T-helper 1 cell (primary cell): ENCODE data around the gene MLF1.
"Not testable (repeated sequence)": the region's sequence is repeated elsewhere in the genome, so short reads cannot be mapped to it uniquely, and the experiment has no call there.

Experiments
- DNase-seq, 5 donors: peaks; one replicate each; pipeline ENCODE4 v3.0.0-alpha.2; 2012 to 2020
- total RNA-seq, 4 donors: gene quantifications; one replicate each; lab custom pipeline; 2026; lab: John Stamatoyannopoulos, UW

MLF1 gene, protein sequence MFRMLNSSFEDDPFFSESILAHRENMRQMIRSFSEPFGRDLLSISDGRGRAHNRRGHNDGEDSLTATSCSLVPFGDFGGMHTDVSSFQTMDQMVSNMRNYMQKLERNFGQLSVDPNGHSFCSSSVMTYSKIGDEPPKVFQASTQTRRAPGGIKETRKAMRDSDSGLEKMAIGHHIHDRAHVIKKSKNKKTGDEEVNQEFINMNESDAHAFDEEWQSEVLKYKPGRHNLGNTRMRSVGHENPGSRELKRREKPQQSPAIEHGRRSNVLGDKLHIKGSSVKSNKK
- 9.9 to 27.0 (median 15.0) reads per million in 4 donors for total RNA-seq

- DNase-seq = peak; percentile 51 to 82 (median 72)
Measured at GRCh38 chr3:158570999-158571702, at the start of gene MLF1. MLF1 (plus strand) TSS chr3:158571194; CDS start chr3:158571301, 107 bp downstream.

GRCh38 chr3:158522221-158523136 is 48.5 kb upstream of the MLF1 start:
- no peak for DNase-seq

- no peak for DNase-seq
Measured at GRCh38 chr3:158528076-158528674, 42.8 kb upstream of the MLF1 start.

DNA sequence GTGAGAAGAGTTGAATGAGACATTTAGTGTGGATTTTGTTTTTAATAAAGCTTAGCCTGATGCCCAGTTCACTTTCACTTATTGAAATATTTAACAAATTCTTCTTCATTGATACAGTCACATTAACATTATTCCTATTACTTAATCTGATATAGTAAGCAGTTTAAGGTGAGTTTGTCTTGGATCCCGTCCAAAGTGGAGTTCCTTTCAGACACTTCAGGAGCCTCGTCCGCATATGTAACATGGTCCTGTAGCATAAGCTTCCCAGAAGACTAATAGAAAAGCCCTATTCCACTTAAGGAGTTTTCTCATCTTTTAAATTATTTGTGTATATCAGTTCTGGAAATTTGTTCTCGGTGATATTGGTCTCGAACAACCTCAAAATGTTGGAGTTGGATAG is 39.7 kb upstream of the MLF1 start:
- DNase-seq = no peak

DNA sequence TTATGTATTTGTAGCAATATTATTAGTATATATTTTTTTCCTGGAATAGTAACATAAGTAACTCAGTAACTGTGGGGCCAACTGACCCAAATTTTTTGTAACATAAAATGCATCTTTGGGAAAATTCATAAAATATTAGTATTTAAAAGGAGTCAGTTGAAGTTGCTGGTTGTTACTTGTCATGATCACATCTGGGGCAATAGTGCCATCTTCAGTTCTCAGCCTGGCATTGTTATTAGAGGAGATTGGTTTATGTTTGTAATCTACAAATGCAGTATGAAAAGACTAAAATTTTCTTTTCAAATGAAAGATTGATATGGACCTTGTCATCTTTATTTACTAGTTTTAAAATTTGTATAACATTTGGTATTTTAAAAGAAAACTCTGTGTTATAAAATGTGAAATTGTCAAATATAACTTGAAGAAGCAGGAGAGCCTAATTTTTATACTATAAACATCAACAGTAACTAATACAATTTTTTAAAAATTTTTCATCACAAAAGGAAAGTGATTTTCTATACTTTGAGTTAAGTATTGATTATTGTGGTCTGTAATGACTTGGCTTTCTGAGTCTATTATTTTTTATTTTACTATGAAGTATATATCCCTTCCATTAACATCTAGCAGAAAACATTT is 38.8 kb upstream of the MLF1 start:
- DNase-seq = no peak

GRCh38 chr3:158535918-158536317 is 35.1 kb upstream of the MLF1 start:
- no peak for DNase-seq

DNA sequence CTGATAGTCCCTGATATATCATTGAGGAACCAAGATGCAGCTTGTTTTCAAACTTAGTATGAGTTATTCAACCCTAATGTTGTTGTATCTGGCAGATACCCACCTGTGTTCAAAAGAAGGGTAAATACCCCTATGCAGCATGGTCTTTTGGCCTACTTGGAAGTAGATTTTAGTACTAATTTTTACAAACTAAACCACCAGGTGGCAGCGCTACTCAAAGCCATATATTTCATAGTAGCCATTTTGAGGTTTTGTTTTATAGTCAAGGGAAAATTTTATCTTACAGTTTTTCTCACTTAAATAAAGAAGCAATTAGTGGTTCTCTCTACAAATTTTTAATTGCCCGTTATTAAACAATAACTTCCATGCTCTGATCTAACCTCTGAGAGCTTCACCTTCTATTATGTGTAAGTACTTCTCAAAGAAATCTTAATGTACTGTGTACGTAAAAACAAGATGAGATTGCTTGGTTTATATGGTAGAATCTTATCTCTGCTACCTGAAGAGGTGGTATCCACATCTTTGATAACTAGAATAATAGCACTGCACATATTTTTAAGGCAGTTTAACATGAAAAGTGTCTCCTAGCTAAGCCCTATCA is 31.5 kb upstream of the MLF1 start:
- DNase-seq = peak in 3 of 5 donors; percentile 18 to 40 (median 27)

DNA sequence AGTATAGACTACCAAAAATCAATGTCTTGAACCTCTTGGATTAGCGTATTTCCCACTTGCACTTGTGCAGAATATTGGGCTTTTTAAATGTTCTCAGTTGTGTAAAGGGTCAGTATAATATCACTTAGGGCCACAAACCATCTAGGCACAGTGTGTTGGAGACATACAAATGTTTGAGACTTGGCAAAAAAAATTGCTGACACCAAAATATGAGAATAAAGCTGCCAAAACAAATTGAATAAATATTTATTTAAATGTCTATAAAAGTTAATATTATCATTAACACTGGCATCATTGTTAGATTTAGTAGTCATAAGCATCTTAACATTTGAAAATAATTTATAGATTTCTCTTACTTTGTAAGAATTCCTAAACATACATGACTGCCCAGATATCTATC is 30.9 kb upstream of the MLF1 start:
- DNase-seq = no peak

DNA sequence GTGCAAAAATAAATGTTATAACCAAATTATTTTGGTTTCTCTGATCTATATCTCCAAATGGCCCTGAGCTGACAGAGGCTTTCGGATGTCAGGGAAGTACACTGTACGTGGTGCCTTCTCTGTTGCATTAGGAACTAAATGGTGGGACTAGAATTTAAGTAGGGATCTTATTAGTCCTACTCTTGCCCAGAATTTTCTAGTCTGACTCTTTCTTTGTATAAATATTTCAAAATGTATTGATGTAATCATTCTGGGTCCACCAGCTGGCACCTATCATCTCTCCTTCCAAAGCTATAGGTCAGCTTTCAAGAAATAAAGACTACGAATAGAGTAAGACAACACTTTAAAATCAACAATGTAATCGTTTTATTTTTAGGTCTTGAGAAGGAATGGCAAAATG is 22.3 kb upstream of the MLF1 start:
- no peak for DNase-seq

DNA sequence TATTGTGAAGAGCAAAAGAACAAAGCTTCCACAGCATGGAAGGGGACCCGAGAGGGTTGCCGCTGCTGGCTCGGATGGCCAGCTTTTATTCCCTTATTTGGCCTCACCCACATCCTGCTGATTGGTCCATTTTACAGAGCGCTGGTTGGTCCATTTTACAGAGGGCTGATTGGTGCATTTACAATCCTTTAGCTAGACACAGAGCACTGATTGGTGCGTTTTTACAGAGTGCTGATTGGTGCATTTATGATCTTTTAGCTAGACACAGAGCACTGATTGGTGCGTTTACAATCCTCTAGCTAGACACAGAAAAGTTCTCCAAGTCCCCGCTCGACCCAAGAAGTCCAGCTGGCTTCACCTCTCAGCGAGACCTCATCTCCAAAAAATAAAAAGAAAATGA is 21.1 kb upstream of the MLF1 start:
- not testable (repeated sequence) for DNase-seq

DNA sequence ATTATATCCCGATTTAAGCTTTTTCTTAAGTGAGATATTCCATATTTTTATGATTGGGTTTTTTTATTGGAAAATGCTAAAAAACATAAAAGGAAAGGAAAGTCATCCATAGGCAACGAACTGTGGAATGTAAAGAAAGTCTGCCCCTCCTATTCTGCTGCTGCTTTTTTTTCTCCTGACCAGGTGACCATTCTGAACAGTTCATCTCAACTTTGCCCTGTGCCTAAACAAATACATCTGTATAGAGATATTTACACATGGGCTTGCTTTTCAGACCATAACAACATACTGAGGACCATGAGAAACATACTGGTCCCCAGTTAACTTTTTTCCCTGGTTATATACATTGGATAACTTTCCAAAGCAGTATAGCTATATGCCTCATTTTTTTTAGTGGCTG is 18.9 kb upstream of the MLF1 start:
- DNase-seq = no peak

DNA sequence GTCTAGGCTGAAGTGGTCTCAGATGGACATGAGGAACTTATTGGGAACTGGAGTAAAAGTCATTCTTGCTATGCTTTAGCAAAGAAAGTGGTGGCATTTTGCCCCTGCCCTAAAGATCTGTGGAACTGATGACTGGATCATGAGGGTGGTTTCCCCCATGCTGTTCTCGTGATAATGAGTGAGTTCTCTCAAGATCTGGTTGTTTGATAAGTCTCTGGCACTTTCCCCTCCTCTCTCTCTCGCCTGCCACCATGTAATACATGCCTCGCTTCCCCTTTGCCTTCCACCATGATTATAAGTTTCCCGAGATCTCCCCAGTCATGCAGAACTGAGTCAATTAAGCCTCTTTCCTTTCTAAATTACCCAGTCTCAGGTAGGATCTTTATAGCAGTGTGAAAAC is 11.5 kb upstream of the MLF1 start:
- DNase-seq = no peak

GRCh38 chr3:158560979-158561378 is 10.0 kb upstream of the MLF1 start:
- no peak for DNase-seq

DNA sequence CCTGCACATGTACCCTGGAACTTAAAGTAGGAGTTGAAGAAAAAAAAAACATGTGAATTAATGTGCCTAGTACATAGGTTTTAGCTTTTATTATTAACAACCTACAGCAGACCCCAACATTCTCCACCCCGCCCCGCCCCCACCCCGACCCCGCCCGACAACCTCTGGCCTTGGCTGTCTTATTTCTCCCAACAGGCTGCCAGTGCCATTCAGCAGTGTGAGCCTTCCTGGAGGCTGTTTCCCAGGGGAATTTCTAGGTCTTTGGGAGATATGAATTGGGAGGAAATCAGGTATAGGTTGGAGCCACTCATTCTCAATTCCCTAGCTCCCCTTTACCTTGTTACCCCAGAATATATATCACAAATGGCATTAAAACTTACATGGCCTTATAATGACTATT is 8.3 kb upstream of the MLF1 start:
- no peak for DNase-seq

GRCh38 chr3:158563076-158563475 is 7.9 kb upstream of the MLF1 start:
- no peak for DNase-seq

- no peak for DNase-seq
Measured at GRCh38 chr3:158565076-158565475, 5.9 kb upstream of the MLF1 start.

- no peak for DNase-seq
Measured at GRCh38 chr3:158568784-158569183, 2.2 kb upstream of the MLF1 start.

DNA sequence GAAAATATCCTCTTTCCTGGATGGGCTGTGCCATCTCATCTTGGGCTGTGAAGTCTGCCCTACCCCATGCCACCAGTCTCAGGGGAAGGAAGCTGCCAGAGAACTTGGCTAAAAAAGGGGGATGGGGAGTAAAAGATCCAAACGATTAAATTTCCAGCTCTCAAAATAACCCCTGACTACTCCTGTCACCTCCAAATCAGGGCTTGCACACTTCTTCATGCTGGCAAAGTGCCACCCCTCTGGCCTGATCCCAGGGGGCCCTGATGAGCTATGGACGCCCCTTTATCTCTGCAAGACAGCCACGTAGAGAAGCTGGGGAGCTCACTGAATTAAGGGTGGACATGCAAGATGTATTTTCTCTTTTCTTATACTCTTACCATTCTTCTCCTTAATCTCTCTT is 1.2 kb upstream of the MLF1 start:
- DNase-seq = no peak

GRCh38 chr3:158571969-158572765 is 1.2 kb downstream of the MLF1 start:
- no peak for DNase-seq

DNA sequence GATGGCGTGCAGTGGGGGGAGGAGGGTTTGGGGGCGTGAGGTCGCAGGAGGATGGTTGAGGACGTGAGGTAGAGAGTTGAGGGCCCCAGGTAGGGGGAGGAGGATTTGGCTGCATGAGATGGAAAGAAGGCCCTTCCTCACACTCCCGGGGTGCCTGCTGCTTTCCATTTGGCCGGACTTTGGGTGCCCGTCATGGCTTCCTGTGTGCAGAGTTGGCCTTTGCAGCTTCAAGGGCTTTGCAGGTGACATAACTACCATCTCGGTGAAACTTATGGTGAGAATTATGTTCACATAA is 1.7 kb downstream of the MLF1 start:
- DNase-seq = no peak

- DNase-seq = no peak
Measured at GRCh38 chr3:158573714-158574113, 2.7 kb downstream of the MLF1 start.
